SK-N-MC (cell line): ENCODE measurements around the gene RAD50.

Experiments
- DNase-seq: peaks from one replicate; pipeline ENCODE4 v3.0.0-alpha.2; 2011; ENCODE audit warnings: low read depth, low spot score
- H3K27ac ChIP-seq: fragments of 200-600 bp; sonication (generic); 2 replicates; pipeline ENCODE4 v1.5.1; 2016; ENCODE audit warnings: mixed run types
- H3K36me3 ChIP-seq: fragments of 200-600 bp; sonication (generic); 2 replicates; pipeline ENCODE4 v1.6.1; 2017; ENCODE audit warnings: antibody characterized with exemption, low read length, mixed read lengths; ENCODE audit not compliant: insufficient read depth
- H3K4me3 ChIP-seq: fragments of 200-600 bp; sonication (generic); 2 replicates; pipeline ENCODE4 v1.5.1; 2016
- H3K9ac ChIP-seq: fragments of 200-600 bp; sonication (generic); 2 replicates; pipeline ENCODE4 v1.8.0; 2017; ENCODE audit warnings: mixed run types, mixed read lengths; ENCODE audit not compliant: insufficient read length
- H3K9me3 ChIP-seq: fragments of 200-600 bp; sonication (generic); 2 replicates; pipeline ENCODE4 v1.6.1; 2017; ENCODE audit warnings: low read depth, mild to moderate bottlenecking, antibody characterized with exemption, low read length, moderate library complexity, mixed read lengths
- EZH2 ChIP-seq: fragments of 200-600 bp; sonication (generic); IDR thresholded peaks from one replicate; pipeline ENCODE4 v1.6.1; 2017; ENCODE audit warnings: antibody characterized with exemption
- FOXP2 ChIP-seq: optimal IDR thresholded peaks from 2 replicates; pipeline ENCODE3; 2011; ENCODE audit warnings: mild to moderate bottlenecking, moderate library complexity; ENCODE audit not compliant: insufficient read depth; ENCODE audit errors: extremely low read length, control extremely low read depth
- POLR2AphosphoS5 ChIP-seq: IDR thresholded peaks from 2 replicates; pipeline ENCODE4 v1.6.1; 2012; ENCODE audit warnings: mild to moderate bottlenecking, low read depth, low read length, borderline replicate concordance

The RAD50 gene

DNA sequence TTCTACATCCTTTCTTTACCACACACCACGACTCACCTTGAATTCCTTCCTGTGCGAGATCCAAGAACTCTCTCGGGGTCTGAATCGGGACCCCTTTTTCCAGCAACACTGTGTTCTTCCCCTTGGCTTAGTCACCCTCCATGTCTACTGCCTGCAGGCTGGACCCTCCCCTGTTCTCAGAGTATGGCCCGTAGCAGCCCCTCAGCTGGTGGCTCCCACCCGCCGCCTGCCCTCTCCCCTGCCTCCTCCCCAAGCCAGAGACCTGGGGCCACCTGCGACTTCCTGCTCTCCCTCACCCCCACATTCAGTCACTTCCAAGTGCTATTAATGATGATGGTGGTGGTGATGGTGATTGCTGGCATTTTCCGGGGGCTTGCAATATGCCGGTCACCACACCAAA, 110.5 kb downstream of the RAD50 start:
- no peak for DNase-seq
- Histone ChIP-seq H3K9ac (no peak overlapping the region), H3K9me3 (no peaks in the 10 kb centered on the region), H3K36me3 (no peaks in the 10 kb centered on the region), H3K27ac (no peak overlapping the region), H3K4me3 (no peak overlapping the region)
- TF ChIP-seq POLR2AphosphoS5 (no peak), EZH2 (no peak), FOXP2 (no peak)

DNA sequence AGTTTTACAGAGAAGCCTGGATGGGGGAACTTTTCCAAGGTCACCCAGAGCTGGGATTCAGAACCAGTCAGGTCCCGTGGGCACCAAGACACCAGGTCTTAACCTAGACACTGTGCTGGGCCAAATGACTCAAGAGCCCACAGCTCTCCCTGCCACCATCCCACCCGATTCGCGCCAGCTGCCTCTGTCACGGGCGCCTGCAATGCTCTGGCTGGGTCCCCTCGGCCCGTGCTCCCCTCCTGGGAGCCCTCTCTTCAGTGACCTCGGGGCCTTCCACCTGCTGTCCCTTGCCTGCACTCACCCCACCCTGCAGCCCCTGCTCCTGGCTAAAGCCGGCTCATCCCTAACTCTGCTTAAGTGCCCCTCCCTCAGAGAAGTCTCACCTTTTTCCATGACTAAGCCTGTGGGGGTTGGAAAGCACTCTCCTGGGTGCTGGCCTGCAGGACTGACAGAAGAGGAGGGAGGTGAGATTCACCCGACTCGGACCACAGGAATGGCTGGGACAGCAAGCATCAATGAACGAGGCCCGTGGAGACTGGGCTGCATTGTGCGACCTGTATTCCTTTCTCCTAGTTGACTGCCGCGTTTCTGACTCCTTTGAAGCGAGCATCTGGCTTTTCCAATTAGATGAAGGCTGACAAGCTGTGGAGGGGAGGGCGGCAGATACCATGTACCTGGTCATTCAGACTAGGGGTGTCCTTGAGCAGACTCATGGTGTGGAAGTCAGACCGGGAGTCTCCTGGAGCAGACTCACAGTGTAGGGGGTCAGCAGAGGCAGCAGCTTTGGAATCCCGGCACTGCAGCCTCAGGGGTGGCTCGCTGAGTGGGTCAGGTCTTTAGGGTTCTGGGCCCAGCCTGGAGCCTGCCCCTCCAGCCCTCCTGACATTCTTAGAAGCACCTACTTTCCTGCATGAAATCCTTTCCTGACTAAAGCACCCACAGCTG, 111.3 kb downstream of the RAD50 start:
- no peak for DNase-seq
- no peak for TF ChIP-seq EZH2
- TF ChIP-seq POLR2AphosphoS5 = no peak
- TF ChIP-seq FOXP2 = no peak
- H3K27ac ChIP-seq = no peak overlapping the region
- H3K9ac ChIP-seq = no peak overlapping the region
- H3K36me3 ChIP-seq = no peaks in the 10 kb centered on the region
- H3K9me3 ChIP-seq = no peaks in the 10 kb centered on the region
- H3K4me3 ChIP-seq = no peak overlapping the region

DNA sequence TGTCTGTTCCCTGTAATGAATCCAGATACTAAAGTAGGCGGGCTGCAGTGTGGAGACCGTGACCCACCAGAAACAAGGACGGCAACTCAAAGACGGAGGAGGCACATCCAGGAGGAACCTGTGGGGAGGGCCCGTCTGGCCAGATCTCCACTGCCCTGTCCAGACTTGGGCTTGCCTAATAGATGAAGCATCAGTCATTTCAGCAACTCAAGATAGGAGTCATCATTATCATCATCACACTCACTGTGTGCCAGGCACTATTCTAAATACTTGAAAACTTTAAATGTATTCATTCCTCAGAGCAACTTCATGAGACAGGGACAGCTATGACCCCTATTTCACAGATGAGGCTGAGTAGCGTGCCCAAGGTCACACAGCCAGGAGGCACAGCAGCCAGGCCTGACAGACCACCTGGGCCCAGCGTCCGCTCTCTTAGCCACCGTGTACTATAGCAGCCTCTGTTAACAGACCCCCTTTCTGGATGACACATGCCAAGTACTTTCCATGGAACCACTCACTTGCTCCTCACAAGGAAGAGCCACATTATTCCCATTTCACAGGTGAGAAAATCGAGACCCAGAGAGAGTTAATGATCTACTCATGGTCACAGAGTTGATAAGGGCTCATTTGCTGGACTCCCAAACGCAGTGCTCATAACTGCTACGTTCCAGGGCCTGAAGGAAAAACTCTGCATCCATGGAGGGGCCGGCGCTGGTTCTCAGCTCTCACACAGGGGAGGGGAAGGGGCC, 112.1 kb downstream of the RAD50 start:
- no peak for DNase-seq
- TF ChIP-seq POLR2AphosphoS5 (no peak), EZH2 (no peak), FOXP2 (no peak)
- H3K9ac ChIP-seq = no peak overlapping the region
- H3K27ac ChIP-seq = no peak overlapping the region
- no peaks in the 10 kb centered on the region for H3K36me3 ChIP-seq
- no peak overlapping the region for H3K4me3 ChIP-seq
- H3K9me3 ChIP-seq = no peaks in the 10 kb centered on the region

DNA sequence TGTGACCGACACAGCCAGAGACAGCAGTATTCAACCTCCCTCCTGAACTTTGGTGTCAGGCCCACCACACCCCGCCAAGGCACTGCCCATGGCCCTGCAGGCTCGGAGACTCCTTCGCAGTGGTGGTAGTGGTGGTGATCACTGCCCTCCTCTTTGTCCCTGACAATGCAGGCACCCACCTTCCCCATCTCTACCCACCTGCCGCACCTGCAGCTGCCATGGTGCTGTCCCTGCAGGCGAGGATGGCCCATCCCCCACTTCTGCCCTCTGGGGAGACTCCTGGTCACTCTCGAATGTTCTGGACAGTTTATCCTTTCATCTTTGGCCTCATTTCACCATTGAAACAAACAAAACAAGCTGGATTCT, 112.7 kb downstream of the RAD50 start:
- Histone ChIP-seq H3K9me3 (no peaks in the 10 kb centered on the region), H3K36me3 (no peaks in the 10 kb centered on the region), H3K9ac (no peak overlapping the region), H3K27ac (no peak overlapping the region), H3K4me3 (no peak overlapping the region)
- no peak for TF ChIP-seq FOXP2
- no peak for TF ChIP-seq EZH2
- TF ChIP-seq POLR2AphosphoS5 = no peak
- DNase-seq = no peak

DNA sequence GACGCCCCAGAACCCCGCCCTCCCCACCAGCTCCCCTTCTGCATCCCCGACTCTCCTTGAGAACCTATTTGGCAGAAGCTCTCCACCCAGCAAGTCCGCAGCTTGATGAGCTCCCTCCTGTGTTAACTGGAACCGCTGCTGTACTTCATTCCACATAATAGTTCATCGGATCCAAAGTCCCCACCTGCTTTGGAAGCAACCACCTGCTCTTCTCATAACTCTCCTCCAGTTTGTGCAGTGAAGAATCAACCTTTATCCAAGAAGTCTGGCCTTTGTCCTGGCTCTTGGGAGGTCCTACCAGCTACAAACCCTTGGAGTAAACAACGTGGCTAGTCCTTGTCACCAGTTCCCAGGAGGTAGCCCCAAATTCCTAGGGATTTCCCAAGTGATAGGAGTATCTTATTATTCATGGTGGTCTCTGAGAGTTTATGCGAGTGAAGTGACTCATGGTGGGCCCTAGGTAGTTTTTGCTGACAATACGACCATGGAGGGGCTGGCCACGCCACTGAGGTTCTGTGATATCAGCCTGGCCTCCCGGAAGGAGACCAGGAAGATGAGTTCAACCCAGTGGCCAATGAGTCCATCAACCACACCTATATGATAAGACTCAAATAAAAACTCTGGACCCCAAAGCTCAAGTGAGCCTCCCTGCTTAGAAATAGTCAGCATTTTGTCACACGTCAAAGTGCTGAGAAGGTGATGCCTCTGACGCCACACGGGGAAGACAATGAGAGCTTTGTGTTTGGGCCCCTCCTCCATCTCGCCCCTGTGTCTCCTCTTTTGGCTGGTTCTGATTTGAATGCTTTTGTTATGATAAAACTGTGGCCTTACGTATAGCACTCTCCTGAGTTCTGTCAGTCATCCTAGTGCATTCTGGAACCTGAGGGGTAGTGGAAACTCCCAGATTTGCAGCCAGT, 113.4 kb downstream of the RAD50 start:
- TF ChIP-seq POLR2AphosphoS5 = no peak
- TF ChIP-seq FOXP2 = no peak
- no peak for TF ChIP-seq EZH2
- no peak for DNase-seq
- H3K9ac ChIP-seq = no peak overlapping the region
- no peak overlapping the region for H3K27ac ChIP-seq
- H3K4me3 ChIP-seq = no peak overlapping the region
- no peaks in the 10 kb centered on the region for H3K36me3 ChIP-seq
- no peaks in the 10 kb centered on the region for H3K9me3 ChIP-seq

DNA sequence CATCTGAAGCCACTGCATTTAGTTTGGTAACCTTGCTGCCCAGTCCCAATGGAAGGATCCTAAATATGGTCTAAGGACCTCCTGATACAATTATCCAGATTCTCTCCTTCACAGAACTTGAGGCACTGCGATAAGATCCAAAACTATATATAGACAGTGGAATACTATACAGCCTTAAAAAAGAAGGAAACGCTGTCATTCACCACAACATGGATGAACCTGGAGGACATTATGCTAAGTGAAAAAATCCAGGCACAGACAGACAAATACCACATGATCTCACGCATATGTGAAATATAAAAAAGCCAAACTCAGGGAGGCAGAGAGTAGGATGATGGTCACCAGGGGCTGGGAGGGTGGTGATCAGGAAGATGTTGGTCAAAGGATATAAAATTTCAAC, 114.2 kb downstream of the RAD50 start:
- Histone ChIP-seq H3K27ac (no peak overlapping the region), H3K9ac (no peak overlapping the region), H3K9me3 (no peaks in the 10 kb centered on the region), H3K36me3 (no peaks in the 10 kb centered on the region), H3K4me3 (no peak overlapping the region)
- TF ChIP-seq FOXP2 = no peak
- TF ChIP-seq POLR2AphosphoS5 = no peak
- TF ChIP-seq EZH2 = no peak
- no peak for DNase-seq

DNA sequence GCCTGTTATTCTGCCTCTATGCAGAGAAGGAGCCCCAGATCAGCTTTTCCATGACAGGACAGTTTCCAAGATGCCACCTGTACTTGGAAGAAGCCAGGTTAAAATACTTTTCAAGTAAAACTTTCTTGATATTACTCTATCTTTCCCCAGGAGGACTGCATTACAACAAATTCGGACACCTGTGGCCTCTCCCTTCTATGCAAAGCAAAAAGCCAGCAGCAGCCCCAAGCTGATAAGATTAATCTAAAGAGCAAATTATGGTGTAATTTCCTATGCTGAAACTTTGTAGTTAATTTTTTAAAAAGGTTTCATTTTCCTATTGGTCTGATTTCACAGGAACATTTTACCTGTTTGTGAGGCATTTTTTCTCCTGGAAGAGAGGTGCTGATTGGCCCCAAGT, 116.7 kb downstream of the RAD50 start:
- no peak overlapping the region for H3K9ac ChIP-seq
- H3K36me3 ChIP-seq = no peaks in the 10 kb centered on the region
- DNase-seq = no peak
- H3K9me3 ChIP-seq = no peaks in the 10 kb centered on the region
- no peak overlapping the region for H3K27ac ChIP-seq
- no peak overlapping the region for H3K4me3 ChIP-seq
- TF ChIP-seq FOXP2 (no peak), POLR2AphosphoS5 (no peak), EZH2 (no peak)
